H1 (cell line): Measurements from ENCODE around the gene PLA2G4D. TPM values are rescaled to one million over a fixed set of nuclear protein-coding genes. Genes with fewer than 3 reads are reported as not detected.

ENCODE experiments used
- CTCF ChIA-PET: fragments of 300-600 bp; sonication (Branson Sonifier 250); formaldehyde crosslinking; loops from one replicate; lab custom pipeline; 2021; ENCODE audit not compliant: partially characterized antibody; lab: Charles Lee
- POLR2A ChIA-PET: fragments of 300-600 bp; sonication (Branson Sonifier 250); formaldehyde crosslinking; loops from one replicate; lab custom pipeline; 2021; ENCODE audit warnings: inconsistent platforms; ENCODE audit not compliant: partially characterized antibody; lab: Charles Lee
- DNase-seq, 2 experiments: peaks; one replicate each; pipeline versions ENCODE4 v3.0.0 to v3.0.0-alpha.2; 2010 to 2022; ENCODE audit warnings: low spot score in 2 of 2, low read depth in 1 of 2, mixed read lengths in 1 of 2
- FAIRE-seq: peaks from 2 replicates; lab custom pipeline; 2011; peaks lifted over from hg19 to GRCh38; lab: Jason Lieb, UNC
- H2AFZ ChIP-seq: 2 replicates; pipeline ENCODE4 v1.8.1; 2012; ENCODE audit warnings: low read length, inconsistent platforms
- H2AK5ac ChIP-seq: 2 replicates; pipeline ENCODE4 v1.6.1; 2013; ENCODE audit warnings: low read depth, low read length
- H2BK120ac ChIP-seq: replicated peaks from 2 replicates; pipeline ENCODE3; 2013; ENCODE audit warnings: low read depth, low read length, inconsistent platforms
- H2BK12ac ChIP-seq: 2 replicates; pipeline ENCODE4 v1.6.1; 2013; ENCODE audit warnings: low read depth, low read length
- H2BK15ac ChIP-seq: 2 replicates; pipeline ENCODE4 v1.6.1; 2013; ENCODE audit warnings: low read length
- H2BK20ac ChIP-seq: 2 replicates; pipeline ENCODE4 v1.6.1; 2013; ENCODE audit warnings: low read length
- H2BK5ac ChIP-seq: 2 replicates; pipeline ENCODE4 v1.6.1; 2013; ENCODE audit warnings: low read depth, low read length
- H3K14ac ChIP-seq: 2 replicates; pipeline ENCODE4 v1.6.1; 2013; ENCODE audit warnings: inconsistent platforms; ENCODE audit not compliant: insufficient read length
- H3K18ac ChIP-seq: 2 replicates; pipeline ENCODE4 v1.6.1; 2013; ENCODE audit warnings: low read length; ENCODE audit errors: extremely low read depth
- H3K23ac ChIP-seq: 2 replicates; pipeline ENCODE4 v1.6.1; 2013; ENCODE audit warnings: inconsistent platforms; ENCODE audit not compliant: insufficient read length
- H3K23me2 ChIP-seq: 2 replicates; pipeline ENCODE4 v1.6.1; 2013; ENCODE audit warnings: low read depth, low read length
- H3K27ac ChIP-seq: 2 replicates; pipeline ENCODE4 v1.6.1; 2011; ENCODE audit warnings: low read depth, low read length, inconsistent platforms
- H3K27me3 ChIP-seq, 4 experiments: replicated peaks in 1 of 4; 1 replicate in 1 of 4; 2 replicates in 3 of 4; pipeline versions ENCODE4 v1.6.1 to v1.8.1; 2011 to 2013; ENCODE audit warnings: low read length in 3 of 4, mild to moderate bottlenecking in 3 of 4, inconsistent platforms in 2 of 4, mixed read lengths in 2 of 4, moderate library complexity in 1 of 4; ENCODE audit not compliant: control insufficient read depth in 3 of 4, insufficient read depth in 3 of 4; ENCODE audit errors: extremely low read depth in 1 of 4
- H3K36me3 ChIP-seq, 4 experiments: 2 replicates each; pipeline versions ENCODE4 v1.6.1 to v1.8.1; 2011 to 2013; ENCODE audit warnings: mild to moderate bottlenecking in 4 of 4, low read length in 3 of 4, moderate library complexity in 2 of 4, control low read depth in 1 of 4, inconsistent platforms in 1 of 4; ENCODE audit not compliant: insufficient read depth in 4 of 4, control insufficient read depth in 2 of 4
- H3K4ac ChIP-seq: replicated peaks from 2 replicates; pipeline ENCODE3; 2013; ENCODE audit warnings: low read length, low read depth, mixed read lengths, inconsistent platforms; ENCODE audit not compliant: insufficient read length
- H3K4me1 ChIP-seq, 4 experiments: replicated peaks in 1 of 4; 1 replicate in 1 of 4; 2 replicates in 3 of 4; pipeline versions ENCODE4 v1.6.1 to v1.8.1; 2011 to 2013; ENCODE audit warnings: low read length in 3 of 4, inconsistent platforms in 2 of 4, mixed read lengths in 1 of 4; ENCODE audit not compliant: insufficient read depth in 4 of 4, control insufficient read depth in 3 of 4
- H3K4me2 ChIP-seq, 2 experiments: 2 replicates each; pipeline versions ENCODE4 v1.6.1 to v1.8.1; 2011 to 2013; ENCODE audit warnings: low read depth in 2 of 2, low read length in 2 of 2, control low read depth in 1 of 2, inconsistent platforms in 1 of 2, mild to moderate bottlenecking in 1 of 2; ENCODE audit not compliant: insufficient read depth in 1 of 2
- H3K4me3 ChIP-seq, 4 experiments: fragments of 200-600, 300-600 bp in 1 of 4; sonication (generic), shearing (Covaris generic), sonication (Bioruptor Twin) in 1 of 4; 2 replicates each; pipeline versions ENCODE4 v1.5.1 to v1.8.1; 2011 to 2016; ENCODE audit warnings: low read length in 4 of 4, low read depth in 3 of 4, control low read depth in 2 of 4, inconsistent platforms in 2 of 4, mild to moderate bottlenecking in 2 of 4, mixed read lengths in 1 of 4, moderate library complexity in 1 of 4; ENCODE audit not compliant: insufficient read depth in 2 of 4; ENCODE audit errors: extremely low read depth in 1 of 4
- H3K56ac ChIP-seq: replicated peaks from 2 replicates; pipeline ENCODE3; 2013; ENCODE audit warnings: low read depth, mild to moderate bottlenecking, mixed read lengths, low read length, inconsistent platforms; ENCODE audit not compliant: insufficient read length
- H3K79me1 ChIP-seq: 2 replicates; pipeline ENCODE4 v1.6.1; 2013; ENCODE audit warnings: low read depth, low read length, control low read depth
- H3K79me2 ChIP-seq, 2 experiments: 2 replicates each; pipeline versions ENCODE4 v1.6.1 to v1.8.1; 2012 to 2013; ENCODE audit warnings: low read length in 2 of 2, mild to moderate bottlenecking in 2 of 2, inconsistent platforms in 1 of 2; ENCODE audit not compliant: insufficient read depth in 2 of 2, control insufficient read depth in 1 of 2
- H3K9ac ChIP-seq, 4 experiments: replicated peaks in 1 of 4; 1 replicate in 1 of 4; 2 replicates in 3 of 4; pipeline versions ENCODE4 v1.6.1 to v1.8.1; 2011 to 2013; ENCODE audit warnings: low read depth in 3 of 4, low read length in 3 of 4, control low read depth in 2 of 4, mild to moderate bottlenecking in 2 of 4, moderate library complexity in 2 of 4, inconsistent platforms in 1 of 4; ENCODE audit errors: extremely low read depth in 1 of 4
- H3K9me3 ChIP-seq, 2 experiments: 2 replicates each; pipeline versions ENCODE4 v1.6.1 to v1.8.1; 2012 to 2013; ENCODE audit warnings: mild to moderate bottlenecking in 2 of 2, moderate library complexity in 2 of 2, control low read depth in 1 of 2, inconsistent platforms in 1 of 2, low read depth in 1 of 2, low read length in 1 of 2, mixed read lengths in 1 of 2; ENCODE audit not compliant: insufficient read depth in 2 of 2
- H4K20me1 ChIP-seq, 2 experiments: replicated peaks in 1 of 2; 2 replicates each; pipeline versions ENCODE3 to v1.8.1; 2011 to 2013; ENCODE audit warnings: inconsistent platforms in 2 of 2, low read length in 2 of 2, mild to moderate bottlenecking in 1 of 2; ENCODE audit not compliant: insufficient read depth in 2 of 2, control insufficient read depth in 1 of 2
- H4K5ac ChIP-seq: 2 replicates; pipeline ENCODE4 v1.6.1; 2013; ENCODE audit warnings: low read length, low read depth, mixed read lengths, inconsistent platforms; ENCODE audit not compliant: insufficient read length
- H4K8ac ChIP-seq: 2 replicates; pipeline ENCODE4 v1.8.0; 2013; ENCODE audit warnings: mild to moderate bottlenecking, moderate library complexity, low read length, inconsistent platforms; ENCODE audit not compliant: insufficient read depth; ENCODE audit errors: extremely low read depth
- H4K91ac ChIP-seq: replicated peaks from 2 replicates; pipeline ENCODE3; 2013; ENCODE audit warnings: low read length, mixed read lengths, inconsistent platforms; ENCODE audit not compliant: insufficient read length
- BCL11A ChIP-seq, 2 experiments: IDR thresholded peaks; one replicate each; pipeline ENCODE4 v1.6.1; 2011; ENCODE audit warnings: low read depth in 2 of 2, low read length in 2 of 2, mild to moderate bottlenecking in 2 of 2
- EZH2 ChIP-seq: fragments of 200-600 bp; sonication (generic); IDR thresholded peaks from 2 replicates; pipeline ENCODE4 v1.7.1; 2012; ENCODE audit warnings: low read depth, mild to moderate bottlenecking, moderate library complexity, low read length, inconsistent platforms; ENCODE audit not compliant: severe bottlenecking
- KDM5A ChIP-seq: fragments of 200-600 bp; IDR thresholded peaks from 2 replicates; pipeline ENCODE4 v1.7.1; 2012; ENCODE audit warnings: mild to moderate bottlenecking, low read length, inconsistent platforms, mixed read lengths
- PHF8 ChIP-seq: fragments of 200-600 bp; sonication (generic); conservative IDR thresholded peaks from 2 replicates; pipeline ENCODE4 v1.7.1; 2012; ENCODE audit warnings: low read depth, mild to moderate bottlenecking, inconsistent platforms, low read length, moderate library complexity
- WGBS, 2 experiments: shearing (Covaris generic) in 1 of 2; methylation state at CpG; one replicate each; pipeline versions ENCODE4 v1.1.6 to v1.1.7; 2013 to 2015; ENCODE audit warnings: low lambda C conversion rate in 2 of 2, mixed read lengths in 2 of 2, inconsistent platforms in 1 of 2, low coverage in 1 of 2, missing lambda C conversion rate in 1 of 2; ENCODE audit not compliant: insufficient replicate concordance in 2 of 2, insufficient coverage in 1 of 2, insufficient read length in 1 of 2; ENCODE audit errors: extremely low coverage in 1 of 2, missing lambda C conversion rate in 1 of 2; 5-methylcytosine and 5-hydroxymethylcytosine counted together
- polyA plus RNA-seq, 7 experiments: library from polyadenylated mRNA; depleted of rRNA in 3 of 7; stranded (reverse) in 5 of 7; unstranded in 2 of 7; fragments of >200 nt in 5 of 7; fragments of 200-250 nt in 2 of 7; gene quantifications; 1 replicate in 5 of 7; 2 replicates in 1 of 7; 4 replicates in 1 of 7; pipeline versions ENCODE4 v1.2.1 to v1.2.3, GENCODE V29; 2011 to 2013; ENCODE audit warnings: missing spikeins in 2 of 7, mixed read lengths in 2 of 7
- total RNA-seq: library from RNA; stranded (reverse); fragmentation: NEBNext Ultra II Directional; extraction: Animal tissue kit (Norgen Biotek cat#: 25700); gene quantifications from 2 replicates; pipeline ENCODE4 v1.2.1, GENCODE V29; 2021

The PLA2G4D gene
- total and polyA plus RNA-seq, 2 of the 8 experiments (the other 6 are each of a cell fraction or from before 2014, with no cell fraction given): 0.07 to 0.18 TPM

DNA sequence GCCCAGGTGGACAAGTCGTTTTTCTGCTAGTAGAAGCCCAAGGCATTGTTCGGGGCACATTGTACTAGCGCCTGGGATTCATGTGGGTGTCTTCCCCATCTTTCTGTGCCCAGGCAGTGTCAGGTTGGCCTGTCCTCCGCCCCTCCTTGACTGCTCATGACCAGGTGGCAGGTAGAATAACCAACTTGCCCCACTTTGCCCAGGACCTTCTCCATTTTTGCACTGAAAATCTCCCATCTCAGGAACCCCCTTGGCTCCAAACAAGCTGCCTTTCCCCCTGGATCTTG, 33.9 kb downstream of the PLA2G4D start:
- Histone ChIP-seq H3K18ac (no peak overlapping the region), H4K8ac (peak overlapping the region; percentile 37; the same call in 1 of the 2 replicates), H3K14ac (no peak overlapping the region), H3K9me3 (no peaks in the 10 kb centered on the region), H4K5ac (no peak overlapping the region), H2BK15ac (0 out of 2 replicates have a peak overlapping the region, but pooled peaks have one; percentile 65), H3K27ac (no peak overlapping the region), H3K36me3 (no peaks in the 10 kb centered on the region), H4K20me1 (no peaks in the 10 kb centered on the region), H4K91ac (no peak overlapping the region), H3K79me1 (no peaks in the 10 kb centered on the region), H3K23ac (no peak overlapping the region), H3K79me2 (no peaks in the 10 kb centered on the region), H3K4me3 (no peak overlapping the region), H2AFZ (no peak overlapping the region), H2AK5ac (no peak overlapping the region), H3K9ac (no peak overlapping the region)
- POLR2A ChIA-PET: interaction anchor here (1.1 kb wide), 1 partner anchor 70 kb away, joined by 3 read pairs; no protein-coding TSS in a partner anchor
- WGBS, 2 experiments: 84% methylated on average over 4 of the region's 4 CpGs; no CpG with 5 or more reads in 1 of the 2 experiments
- CTCF ChIA-PET: interaction anchor here (0.8 to 17.2 kb wide), 21 partner anchors 9 to 196 kb away, joined by 3 to 425 read pairs (median 5); partner anchors contain the start of gene PLA2G4F
- no peak for DNase-seq
- no peak for FAIRE-seq
- no peak for TF ChIP-seq EZH2
- no peak for TF ChIP-seq KDM5A
- TF ChIP-seq PHF8: no peak
- TF ChIP-seq BCL11A (IDR thresholded peaks at IDR 0.05; ENCODE audit: low read depth in 2 of 2, low read length in 2 of 2): no peak
- TF ChIP-seq, all 59 proteins: peak for 0
- Histone ChIP-seq H3K56ac (no peak overlapping the region), H2BK12ac (no peak overlapping the region), H3K23me2 (no peaks in the 10 kb centered on the region), H3K4me2 (no peak overlapping the region), H3K27me3 (no peaks in the 10 kb centered on the region; a peak in 1 of 7 replicates), H3K4me1 (no peaks in the 10 kb centered on the region; a peak in 1 of 7 replicates), H2BK120ac (no peak overlapping the region), H3K4ac (no peak overlapping the region), H2BK5ac (no peak overlapping the region), H2BK20ac (no peak overlapping the region)
